Measurements from ENCODE around the gene SMYD3. TPM values are rescaled to one million over a fixed set of nuclear protein-coding genes. Genes with fewer than 3 reads are reported as not detected.

Gene SMYD3
- total RNA-seq, 1 donor: 171 TPM

DNA sequence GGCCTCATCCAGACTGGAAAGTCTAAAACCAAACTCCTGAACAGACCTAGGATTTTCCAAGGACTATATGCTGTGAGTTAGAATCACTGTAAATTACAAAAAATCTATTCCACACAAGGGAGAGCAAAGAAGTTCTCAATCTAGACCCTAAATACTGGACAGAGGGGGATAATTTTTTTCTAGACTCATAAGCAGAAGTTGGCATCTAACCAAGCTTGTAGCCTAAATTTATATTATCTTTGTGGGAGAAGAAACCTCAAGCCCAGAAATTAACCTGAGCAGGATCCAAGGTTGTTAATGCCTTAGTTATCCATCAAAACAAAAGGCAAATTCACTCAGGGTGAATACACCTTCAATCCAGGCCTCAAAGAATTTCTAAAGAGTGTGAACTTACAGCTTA is 290.2 kb downstream of the SMYD3 start:
- TF ChIP-seq CTCF (IDR thresholded peaks at IDR 0.05; ENCODE audit: extremely low read depth, low read depth, low read length): no peak
- no peak overlapping the region for H2AFZ ChIP-seq (ENCODE audit: low read length)
- no peak for DNase-seq (ENCODE audit: insufficient read length, low spot score, missing footprints)
- no peaks in the 10 kb centered on the region for H4K20me1 ChIP-seq (ENCODE audit: insufficient read depth, low read length)
- H3K4me2 ChIP-seq (ENCODE audit: insufficient read depth, low read length): no peak overlapping the region
- H3K9me3 ChIP-seq (ENCODE audit: low read depth, low read length): no peaks in the 10 kb centered on the region
- H3K27ac ChIP-seq (ENCODE audit: low read depth, low read length): no peak overlapping the region
- H3K27me3 ChIP-seq (ENCODE audit: insufficient read depth, low read length): no peaks in the 10 kb centered on the region
- no peaks in the 10 kb centered on the region for H3K79me2 ChIP-seq (ENCODE audit: insufficient read depth, low read length)
- H3K4me3 ChIP-seq (ENCODE audit: insufficient read depth, low read length): no peak overlapping the region
- peaks cover 29% of the 10 kb centered on the region for H3K4me1 ChIP-seq (ENCODE audit: insufficient read depth, low read length)
- no peaks in the 10 kb centered on the region for H3K36me3 ChIP-seq (ENCODE audit: insufficient read depth, low read length)

- H3K4me1 ChIP-seq (ENCODE audit: insufficient read depth, low read length): peaks cover 20% of the 10 kb centered on the region
- H3K9me3 ChIP-seq (ENCODE audit: low read depth, low read length): no peaks in the 10 kb centered on the region
- no peaks in the 10 kb centered on the region for H3K27me3 ChIP-seq (ENCODE audit: insufficient read depth, low read length)
- peak overlapping the region; percentile 22 for H3K27ac ChIP-seq (ENCODE audit: low read depth, low read length)
- no peak overlapping the region for H3K4me3 ChIP-seq (ENCODE audit: insufficient read depth, low read length)
- H3K36me3 ChIP-seq (ENCODE audit: insufficient read depth, low read length): no peaks in the 10 kb centered on the region
- TF ChIP-seq CTCF (IDR thresholded peaks at IDR 0.05; ENCODE audit: extremely low read depth, low read depth, low read length): no peak
- no peak for DNase-seq (ENCODE audit: insufficient read length, low spot score, missing footprints)
- no peaks in the 10 kb centered on the region for H4K20me1 ChIP-seq (ENCODE audit: insufficient read depth, low read length)
- no peaks in the 10 kb centered on the region for H3K79me2 ChIP-seq (ENCODE audit: insufficient read depth, low read length)
- H2AFZ ChIP-seq (ENCODE audit: low read length): no peak overlapping the region
- peak overlapping the region; percentile 56 for H3K4me2 ChIP-seq (ENCODE audit: insufficient read depth, low read length)
These were observed 291.6 kb downstream of the SMYD3 start for GRCh38 chr1:246215510-246215903.

DNA sequence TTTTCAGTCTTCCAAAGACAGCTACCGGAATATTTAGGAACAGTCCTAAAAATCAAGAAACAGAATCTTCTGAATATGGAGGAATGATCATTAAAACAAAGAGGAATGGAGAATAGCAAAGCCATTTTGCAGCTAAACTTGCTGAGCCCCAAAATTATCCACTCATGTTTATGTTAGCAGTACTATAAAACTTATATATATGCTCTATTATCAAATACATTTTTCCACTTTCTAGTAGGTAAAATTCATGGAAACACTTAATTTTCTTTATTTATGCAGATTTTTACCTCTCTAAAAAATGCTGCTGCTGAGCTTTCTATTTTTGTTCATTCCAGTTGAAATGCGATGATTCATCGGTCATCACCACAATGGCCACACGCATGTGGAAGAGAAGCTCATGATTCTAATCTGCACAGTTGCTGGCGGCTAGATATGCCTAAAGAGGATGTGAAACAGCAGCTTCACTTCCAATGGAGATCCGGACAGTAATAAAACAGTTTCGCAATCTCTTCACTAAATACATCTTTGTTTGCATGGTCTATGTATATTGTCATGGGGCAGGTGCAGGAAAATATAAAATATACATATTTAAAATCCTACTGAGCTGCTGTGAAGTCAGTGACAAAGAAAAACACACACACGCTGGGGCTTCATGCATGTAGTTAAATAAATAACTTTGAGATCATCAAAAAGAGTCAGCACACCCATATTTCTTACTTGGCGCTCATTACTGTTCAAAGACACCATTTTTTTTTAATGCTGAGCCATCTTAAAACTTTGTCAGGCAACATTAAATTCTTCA is 292.2 kb downstream of the SMYD3 start:
- no peak for TF ChIP-seq CTCF (IDR thresholded peaks at IDR 0.05; ENCODE audit: extremely low read depth, low read depth, low read length)
- Histone ChIP-seq H3K36me3 (ENCODE audit: insufficient read depth, low read length) (no peaks in the 10 kb centered on the region), H3K79me2 (ENCODE audit: insufficient read depth, low read length) (no peaks in the 10 kb centered on the region), H4K20me1 (ENCODE audit: insufficient read depth, low read length) (no peaks in the 10 kb centered on the region), H3K4me2 (ENCODE audit: insufficient read depth, low read length) (peak overlapping the region; percentile 56), H3K9me3 (ENCODE audit: low read depth, low read length) (no peaks in the 10 kb centered on the region), H3K27ac (ENCODE audit: low read depth, low read length) (peak overlapping the region; percentile 77), H3K4me3 (ENCODE audit: insufficient read depth, low read length) (no peak overlapping the region), H2AFZ (ENCODE audit: low read length) (no peak overlapping the region), H3K27me3 (ENCODE audit: insufficient read depth, low read length) (no peaks in the 10 kb centered on the region), H3K4me1 (ENCODE audit: insufficient read depth, low read length) (peaks cover 20% of the 10 kb centered on the region)
- DNase-seq (ENCODE audit: insufficient read length, low spot score, missing footprints): peak; percentile 88

- Histone ChIP-seq H3K4me2 (ENCODE audit: insufficient read depth, low read length) (no peak overlapping the region), H3K4me1 (ENCODE audit: insufficient read depth, low read length) (peaks cover 17% of the 10 kb centered on the region), H3K9me3 (ENCODE audit: low read depth, low read length) (no peaks in the 10 kb centered on the region), H3K27me3 (ENCODE audit: insufficient read depth, low read length) (no peaks in the 10 kb centered on the region), H3K36me3 (ENCODE audit: insufficient read depth, low read length) (no peaks in the 10 kb centered on the region), H3K27ac (ENCODE audit: low read depth, low read length) (peak overlapping the region; percentile 77), H3K79me2 (ENCODE audit: insufficient read depth, low read length) (no peaks in the 10 kb centered on the region), H3K4me3 (ENCODE audit: insufficient read depth, low read length) (no peak overlapping the region), H2AFZ (ENCODE audit: low read length) (no peak overlapping the region), H4K20me1 (ENCODE audit: insufficient read depth, low read length) (no peaks in the 10 kb centered on the region)
- TF ChIP-seq CTCF (IDR thresholded peaks at IDR 0.05; ENCODE audit: extremely low read depth, low read depth, low read length): no peak
- DNase-seq (ENCODE audit: insufficient read length, low spot score, missing footprints): no peak
These were observed 293.1 kb downstream of the SMYD3 start for GRCh38 chr1:246213947-246214346.
